Osteoblast (primary cell): ENCODE measurements around the gene ALLC. TPM values are rescaled to one million over a fixed set of nuclear protein-coding genes. Genes with fewer than 3 reads are reported as not detected.

Experiments
- DNase-seq: peaks from one replicate; pipeline ENCODE4 v3.0.0; 2011; ENCODE audit warnings: low spot score, mixed read lengths; ENCODE audit not compliant: insufficient read length; ENCODE audit errors: missing footprints
- H2AFZ ChIP-seq: 2 replicates; pipeline ENCODE4 v1.6.0; 2011; ENCODE audit warnings: mild to moderate bottlenecking, low read length
- H3K27ac ChIP-seq: 2 replicates; pipeline ENCODE4 v1.5.1; 2011; ENCODE audit warnings: mild to moderate bottlenecking, low read depth, low read length, moderate library complexity
- H3K27me3 ChIP-seq: 2 replicates; pipeline ENCODE4 v1.6.0; 2012; ENCODE audit warnings: mild to moderate bottlenecking, control low read depth, inconsistent platforms, low read length, moderate library complexity; ENCODE audit not compliant: insufficient read depth
- H3K36me3 ChIP-seq: 2 replicates; pipeline ENCODE4 v1.5.1; 2011; ENCODE audit warnings: mild to moderate bottlenecking, low read length, control low read depth, moderate library complexity; ENCODE audit not compliant: insufficient read depth
- H3K4me1 ChIP-seq: 2 replicates; pipeline ENCODE4 v1.5.1; 2011; ENCODE audit warnings: mild to moderate bottlenecking, low read length, control low read depth, moderate library complexity; ENCODE audit not compliant: insufficient read depth
- H3K4me2 ChIP-seq: 2 replicates; pipeline ENCODE4 v1.6.0; 2011; ENCODE audit warnings: mild to moderate bottlenecking, low read length; ENCODE audit not compliant: insufficient read depth
- H3K4me3 ChIP-seq: fragments of 200-600 bp; sonication (generic); 3 replicates; pipeline ENCODE4 v1.5.1; 2012; ENCODE audit warnings: mild to moderate bottlenecking, low read length, inconsistent platforms; ENCODE audit not compliant: insufficient read depth
- H3K79me2 ChIP-seq: 2 replicates; pipeline ENCODE4 v1.6.0; 2012; ENCODE audit warnings: mild to moderate bottlenecking, low read length, control low read depth, inconsistent platforms; ENCODE audit not compliant: insufficient read depth
- H3K9me3 ChIP-seq: 2 replicates; pipeline ENCODE4 v1.5.1; 2011; ENCODE audit warnings: low read depth, low read length, control low read depth
- H4K20me1 ChIP-seq: 2 replicates; pipeline ENCODE4 v1.6.0; 2012; ENCODE audit warnings: mild to moderate bottlenecking, low read length, control low read depth; ENCODE audit not compliant: insufficient read depth
- CTCF ChIP-seq: IDR thresholded peaks from 2 replicates; pipeline ENCODE4 v1.5.1; 2011; ENCODE audit warnings: mild to moderate bottlenecking, low read depth, low read length, moderate library complexity; ENCODE audit errors: extremely low read depth
- total RNA-seq: library from RNA; depleted of rRNA; stranded (reverse); fragments of >200 nt; gene quantifications from 2 replicates; pipeline ENCODE4 v1.2.3, GENCODE V29; 2012

ALLC gene
- total RNA-seq, 1 donor, result not detected

GRCh38 chr2:3650140-3650920 lies 7.7 kb upstream of the ALLC start:
- peak overlapping the region; percentile 77 for H3K4me2 ChIP-seq
- peak overlapping the region; percentile 66 for H2AFZ ChIP-seq
- H3K4me1 ChIP-seq, result peaks cover 11% of the 10 kb centered on the region
- H3K36me3 ChIP-seq, result no peaks in the 10 kb centered on the region
- no peak for TF ChIP-seq CTCF
- no peak overlapping the region for H3K27ac ChIP-seq
- no peaks in the 10 kb centered on the region for H3K9me3 ChIP-seq
- no peaks in the 10 kb centered on the region for H4K20me1 ChIP-seq
- no peak for DNase-seq
- H3K4me3 ChIP-seq, result peak overlapping the region; percentile 35
- no peaks in the 10 kb centered on the region for H3K27me3 ChIP-seq
- H3K79me2 ChIP-seq, result no peaks in the 10 kb centered on the region

- Histone ChIP-seq H3K36me3 (no peaks in the 10 kb centered on the region), H3K4me2 (peak overlapping the region; percentile 86), H3K27me3 (no peaks in the 10 kb centered on the region), H4K20me1 (no peaks in the 10 kb centered on the region), H3K4me3 (peak overlapping the region; percentile 58), H3K79me2 (no peaks in the 10 kb centered on the region), H3K9me3 (no peaks in the 10 kb centered on the region), H3K27ac (no peak overlapping the region), H2AFZ (peak overlapping the region; percentile 97), H3K4me1 (peaks cover 11% of the 10 kb centered on the region)
- peak; percentile 96 for DNase-seq
- no peak for TF ChIP-seq CTCF
Observed at GRCh38 chr2:3651691-3652648, 6.0 kb upstream of the ALLC start.

GRCh38 chr2:3652896-3653625 lies 4.9 kb upstream of the ALLC start:
- H3K27me3 ChIP-seq, result no peaks in the 10 kb centered on the region
- no peaks in the 10 kb centered on the region for H3K9me3 ChIP-seq
- DNase-seq, result peak; percentile 84
- no peaks in the 10 kb centered on the region for H4K20me1 ChIP-seq
- no peaks in the 10 kb centered on the region for H3K36me3 ChIP-seq
- peaks cover 11% of the 10 kb centered on the region for H3K4me1 ChIP-seq
- H3K4me3 ChIP-seq, result no peak overlapping the region
- H3K79me2 ChIP-seq, result no peaks in the 10 kb centered on the region
- no peak overlapping the region for H3K4me2 ChIP-seq
- no peak overlapping the region for H2AFZ ChIP-seq
- H3K27ac ChIP-seq, result no peak overlapping the region
- TF ChIP-seq CTCF, result no peak
